Neural progenitor cell (in vitro differentiated cells): Measurements from ENCODE around the gene MEN1. TPM values are rescaled to one million over a fixed set of nuclear protein-coding genes. Genes with fewer than 3 reads are reported as not detected.

ENCODE experiments used
- DNase-seq: peaks from one replicate; pipeline ENCODE4 v3.0.0-alpha.2; 2016; ENCODE audit warnings: low spot score
- H2AFZ ChIP-seq: fragments of 200-600 bp; sonication (generic); replicated peaks from 2 replicates; pipeline ENCODE4 v1.6.1; 2016; ENCODE audit warnings: antibody characterized with exemption
- H3F3A ChIP-seq: fragments of 200-600 bp; sonication (generic); 2 replicates; pipeline ENCODE4 v1.6.1; 2016; ENCODE audit warnings: antibody characterized with exemption, low read depth
- H3K27ac ChIP-seq: fragments of 200-600 bp; sonication (generic); 2 replicates; pipeline ENCODE4 v1.5.1; 2016; ENCODE audit warnings: mild to moderate bottlenecking
- H3K27me3 ChIP-seq: fragments of 200-600 bp; sonication (generic); 2 replicates; pipeline ENCODE4 v1.6.1; 2016; ENCODE audit warnings: mild to moderate bottlenecking, moderate library complexity
- H3K36me3 ChIP-seq: fragments of 200-600 bp; sonication (generic); 2 replicates; pipeline ENCODE4 v1.5.1; 2016
- H3K4me1 ChIP-seq: fragments of 200-600 bp; sonication (generic); 2 replicates; pipeline ENCODE4 v1.6.1; 2016; ENCODE audit warnings: mixed run types
- H3K4me2 ChIP-seq: fragments of 200-600 bp; sonication (generic); 2 replicates; pipeline ENCODE4 v1.6.1; 2016
- H3K4me3 ChIP-seq: fragments of 200-600 bp; sonication (generic); 2 replicates; pipeline ENCODE4 v1.5.1; 2016
- H3K79me2 ChIP-seq: fragments of 200-600 bp; sonication (generic); 2 replicates; pipeline ENCODE4 v1.6.1; 2016; ENCODE audit warnings: low read depth
- H3K9ac ChIP-seq: fragments of 200-600 bp; sonication (generic); 2 replicates; pipeline ENCODE4 v1.6.1; 2016
- H3K9me3 ChIP-seq: fragments of 200-600 bp; sonication (generic); 2 replicates; pipeline ENCODE4 v1.5.1; 2016; ENCODE audit warnings: low read depth
- H4K20me1 ChIP-seq: fragments of 200-600 bp; sonication (generic); 2 replicates; pipeline ENCODE4 v1.6.1; 2016; ENCODE audit warnings: low read depth
- H3K27ac Mint-ChIP-seq: 3 replicates; pipeline ENCODE4 v1.8.0; 2021; ENCODE audit warnings: mixed read lengths
- H3K27me3 Mint-ChIP-seq: 2 replicates; pipeline ENCODE4 v1.8.0; 2022; ENCODE audit warnings: low read depth, mild to moderate bottlenecking, inconsistent platforms, moderate library complexity, mixed read lengths; ENCODE audit not compliant: insufficient read depth
- H3K36me3 Mint-ChIP-seq: 3 replicates; pipeline ENCODE4 v1.8.0; 2021; ENCODE audit warnings: mixed read lengths
- H3K4me1 Mint-ChIP-seq: 3 replicates; pipeline ENCODE4 v1.8.0; 2021; ENCODE audit warnings: mixed read lengths
- H3K4me3 Mint-ChIP-seq: 3 replicates; pipeline ENCODE4 v1.8.0; 2021; ENCODE audit warnings: mild to moderate bottlenecking, moderate library complexity, mixed read lengths
- H3K9me3 Mint-ChIP-seq: 3 replicates; pipeline ENCODE4 v1.8.0; 2020; ENCODE audit warnings: mixed read lengths
- CTCF ChIP-seq: fragments of 200-600 bp; sonication (generic); IDR thresholded peaks from 2 replicates; pipeline ENCODE4 v1.5.1; 2017; ENCODE audit warnings: antibody characterized with exemption, mild to moderate bottlenecking
- EZH2 ChIP-seq: fragments of 200-600 bp; sonication (generic); IDR thresholded peaks from 2 replicates; pipeline ENCODE4 v1.6.1; 2017; ENCODE audit warnings: antibody characterized with exemption, mild to moderate bottlenecking, moderate library complexity
- EZH2phosphoT487 ChIP-seq: fragments of 200-600 bp; sonication (generic); IDR thresholded peaks from 2 replicates; pipeline ENCODE4 v1.6.1; 2017; ENCODE audit warnings: antibody characterized with exemption
- total RNA-seq: library from RNA; depleted of rRNA; stranded (reverse); fragments of >200 nt; gene quantifications from 2 replicates; pipeline ENCODE4 v1.2.3, GENCODE V29; 2015; ENCODE audit warnings: low replicate concordance

The MEN1 gene
- total RNA-seq, 1 donor from 2014 or later, result 11.4 TPM

DNA sequence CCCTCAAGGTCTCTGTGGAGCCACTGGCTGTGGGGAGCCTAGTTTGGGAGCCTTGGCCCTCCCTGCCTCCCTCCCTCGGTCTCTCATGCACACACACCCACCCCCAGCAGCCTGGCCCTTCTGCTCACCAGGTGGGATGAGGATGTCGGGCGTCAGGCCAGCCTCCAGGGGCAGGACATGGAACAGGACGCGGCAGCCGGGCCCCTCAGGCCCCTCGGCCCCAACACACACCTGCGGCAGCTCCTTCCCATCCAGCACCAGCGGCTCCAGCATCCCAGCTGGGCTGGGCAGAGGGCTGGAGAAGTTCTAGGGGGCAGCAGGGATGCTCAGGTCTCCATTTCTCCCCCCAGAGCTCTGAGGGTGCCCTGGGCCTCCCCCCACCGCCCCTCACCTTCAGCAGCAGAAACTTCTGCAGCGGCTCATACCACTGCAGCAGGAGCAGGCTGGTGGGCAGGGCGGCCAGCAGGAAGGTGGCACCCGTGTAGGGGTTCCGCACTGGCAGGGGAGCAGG lies 18.5 kb downstream of the MEN1 start:
- Histone ChIP-seq H3F3A (peaks cover 3% of the 10 kb centered on the region), H3K27ac (no peak overlapping the region), H3K27me3 (no peaks in the 10 kb centered on the region), H3K4me3 (no peak overlapping the region), H3K9ac (no peak overlapping the region), H3K4me1 (no peaks in the 10 kb centered on the region), H4K20me1 (no peaks in the 10 kb centered on the region), H3K9me3 (no peaks in the 10 kb centered on the region), H3K79me2 (no peaks in the 10 kb centered on the region), H3K36me3 (no peaks in the 10 kb centered on the region), H3K4me2 (no peak overlapping the region), H2AFZ (no peak overlapping the region)
- H3K27me3 Mint-ChIP-seq, result peaks cover 3% of the 10 kb centered on the region
- TF ChIP-seq EZH2, result no peak
- TF ChIP-seq EZH2phosphoT487, result no peak
- TF ChIP-seq CTCF, result no peak
- DNase-seq, result no peak
- H3K9me3 Mint-ChIP-seq, result no peaks in the 10 kb centered on the region
- H3K4me1 Mint-ChIP-seq, result peaks cover 2% of the 10 kb centered on the region
- H3K4me3 Mint-ChIP-seq, result no peak overlapping the region
- peaks cover 2% of the 10 kb centered on the region for H3K36me3 Mint-ChIP-seq
- no peak overlapping the region for H3K27ac Mint-ChIP-seq

DNA sequence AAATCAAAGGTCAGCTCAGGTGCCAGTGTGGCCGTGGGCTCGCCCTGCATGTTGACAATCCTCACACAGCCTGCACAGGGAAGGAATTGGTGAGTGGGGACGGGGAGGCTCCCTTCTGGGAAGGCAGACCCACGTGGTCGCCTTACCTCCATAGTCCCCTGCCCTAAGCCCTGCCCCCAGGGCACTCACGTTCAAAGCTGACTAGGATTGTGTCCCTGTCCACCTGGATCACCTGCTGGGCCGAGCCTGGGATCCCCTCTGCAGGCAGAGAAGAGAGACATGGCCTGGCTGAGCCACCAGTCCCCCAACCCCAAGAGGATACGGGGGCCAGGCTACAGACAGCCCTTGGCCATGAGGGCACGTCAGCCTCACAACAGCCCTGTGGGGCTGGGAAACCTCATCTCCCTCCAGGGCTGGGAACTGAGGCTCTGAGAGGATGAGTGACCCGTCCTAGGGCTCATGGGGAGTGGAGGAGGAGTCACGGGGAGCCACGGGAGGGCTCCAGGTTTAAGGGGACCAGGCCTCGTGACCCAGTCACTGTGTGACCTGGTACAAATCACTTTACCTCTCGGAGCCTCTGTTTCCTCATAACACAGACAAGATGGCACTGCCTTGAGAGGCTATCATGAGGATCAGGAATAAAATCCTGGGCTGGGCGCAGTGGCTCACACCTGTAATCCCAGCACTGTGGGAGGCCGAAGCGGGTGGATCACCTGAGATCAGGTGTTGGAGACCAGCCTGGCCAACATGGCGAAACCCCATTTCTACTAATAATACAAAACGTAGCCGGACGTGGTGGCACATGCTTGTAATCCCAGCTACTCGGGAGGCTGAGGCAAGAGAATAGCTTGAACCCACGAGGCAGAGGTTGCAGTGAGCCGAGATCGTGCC lies 19.9 kb downstream of the MEN1 start:
- Mint-ChIP-seq H3K4me1 (peaks cover 2% of the 10 kb centered on the region), H3K36me3 (peaks cover 2% of the 10 kb centered on the region), H3K4me3 (no peak overlapping the region), H3K27me3 (peaks cover 3% of the 10 kb centered on the region), H3K27ac (peak overlapping the region; percentile 33), H3K9me3 (no peaks in the 10 kb centered on the region)
- H3K27me3 ChIP-seq, result no peaks in the 10 kb centered on the region
- no peaks in the 10 kb centered on the region for H3K9me3 ChIP-seq
- H3K9ac ChIP-seq, result no peak overlapping the region
- no peaks in the 10 kb centered on the region for H3K79me2 ChIP-seq
- TF ChIP-seq CTCF (no peak), EZH2 (no peak), EZH2phosphoT487 (no peak)
- H2AFZ ChIP-seq, result no peak overlapping the region
- H4K20me1 ChIP-seq, result no peaks in the 10 kb centered on the region
- H3K4me3 ChIP-seq, result no peak overlapping the region
- peaks cover 3% of the 10 kb centered on the region for H3F3A ChIP-seq
- no peak overlapping the region for H3K4me2 ChIP-seq
- H3K27ac ChIP-seq, result no peak overlapping the region
- no peak for DNase-seq
- H3K4me1 ChIP-seq, result no peaks in the 10 kb centered on the region
- H3K36me3 ChIP-seq, result no peaks in the 10 kb centered on the region

- H4K20me1 ChIP-seq, result no peaks in the 10 kb centered on the region
- peaks cover 3% of the 10 kb centered on the region for H3F3A ChIP-seq
- Mint-ChIP-seq H3K4me1 (peaks cover 2% of the 10 kb centered on the region), H3K4me3 (no peak overlapping the region), H3K27me3 (peaks cover 3% of the 10 kb centered on the region), H3K27ac (no peak overlapping the region), H3K9me3 (no peaks in the 10 kb centered on the region), H3K36me3 (peaks cover 2% of the 10 kb centered on the region)
- H3K4me1 ChIP-seq, result no peaks in the 10 kb centered on the region
- no peaks in the 10 kb centered on the region for H3K27me3 ChIP-seq
- no peak for TF ChIP-seq EZH2phosphoT487
- H3K27ac ChIP-seq, result no peak overlapping the region
- H3K79me2 ChIP-seq, result no peaks in the 10 kb centered on the region
- no peak overlapping the region for H3K4me2 ChIP-seq
- H2AFZ ChIP-seq, result no peak overlapping the region
- DNase-seq, result no peak
- no peaks in the 10 kb centered on the region for H3K36me3 ChIP-seq
- H3K9me3 ChIP-seq, result no peaks in the 10 kb centered on the region
- no peak overlapping the region for H3K4me3 ChIP-seq
- no peak overlapping the region for H3K9ac ChIP-seq
Observed at GRCh38 chr11:64789331-64790204, 20.8 kb downstream of the MEN1 start.
